KG1 (cell line): ENCODE data around the gene DOCK3.
"Not testable (repeated sequence)": the region's sequence is repeated elsewhere in the genome, so short reads cannot be mapped to it uniquely, and the experiment has no call there.

ENCODE experiments used
- DNase-seq: peaks from one replicate; lab custom pipeline; 2025; lab: John Stamatoyannopoulos, UW

The DOCK3 gene

DNA sequence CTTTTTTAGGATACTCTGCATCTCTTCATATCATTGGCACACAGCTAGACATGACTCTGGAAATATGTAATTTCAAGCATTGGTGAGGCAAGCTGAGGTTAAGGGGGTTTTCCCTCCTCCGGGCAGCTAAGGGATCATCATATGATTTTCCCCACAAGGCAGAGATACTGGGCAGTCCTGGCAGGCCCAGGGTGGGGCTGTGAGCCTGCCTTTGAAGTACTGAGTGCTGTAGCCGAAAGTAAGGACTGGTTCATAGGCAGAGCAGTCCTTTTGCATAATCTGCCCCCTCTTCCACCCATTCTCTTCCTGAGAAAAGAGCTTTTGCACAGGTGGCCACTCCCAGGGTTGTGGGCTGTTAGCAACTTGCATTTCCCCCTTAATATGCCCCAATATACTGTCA, 541.6 kb downstream of the DOCK3 start:
- DNase-seq = no peak

DNA sequence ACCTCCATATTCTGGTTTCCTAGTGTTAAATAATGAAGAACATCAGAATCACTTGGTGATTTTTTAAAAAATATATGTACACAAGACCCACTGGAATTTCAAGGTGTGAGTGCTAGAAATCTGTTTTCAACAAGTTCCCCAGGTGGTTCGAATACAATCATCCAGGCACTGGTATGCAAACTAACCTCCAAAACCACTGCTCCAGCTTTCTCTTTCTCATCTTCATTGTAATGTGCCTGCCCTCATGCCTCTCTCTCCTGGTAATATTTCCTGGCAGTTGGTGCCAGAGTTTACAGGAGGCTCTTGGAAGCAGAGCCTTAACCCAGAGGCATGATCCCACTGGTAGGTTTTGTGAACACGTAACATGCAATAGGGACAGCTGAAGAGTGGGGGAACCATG, 547.2 kb downstream of the DOCK3 start:
- no peak for DNase-seq

DNA sequence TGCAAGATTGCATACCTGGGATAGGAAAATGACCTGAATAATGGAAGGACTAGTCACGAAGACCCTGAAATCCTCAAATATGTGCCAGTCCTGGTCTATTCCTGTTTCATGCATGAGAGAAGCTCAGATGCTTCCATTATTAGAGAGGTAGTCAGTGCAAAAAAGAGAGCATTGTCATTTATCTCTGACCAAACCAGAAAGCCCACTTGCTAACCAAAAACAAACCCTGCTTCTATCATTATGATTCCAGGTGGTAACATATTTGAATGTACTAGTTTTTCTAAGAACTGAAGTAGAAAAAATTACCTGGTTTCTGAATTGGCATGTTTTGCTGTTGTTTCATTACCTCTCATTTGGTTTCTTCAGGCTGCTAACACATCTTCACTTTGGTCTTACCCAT, 549.6 kb downstream of the DOCK3 start:
- no peak for DNase-seq

DNA sequence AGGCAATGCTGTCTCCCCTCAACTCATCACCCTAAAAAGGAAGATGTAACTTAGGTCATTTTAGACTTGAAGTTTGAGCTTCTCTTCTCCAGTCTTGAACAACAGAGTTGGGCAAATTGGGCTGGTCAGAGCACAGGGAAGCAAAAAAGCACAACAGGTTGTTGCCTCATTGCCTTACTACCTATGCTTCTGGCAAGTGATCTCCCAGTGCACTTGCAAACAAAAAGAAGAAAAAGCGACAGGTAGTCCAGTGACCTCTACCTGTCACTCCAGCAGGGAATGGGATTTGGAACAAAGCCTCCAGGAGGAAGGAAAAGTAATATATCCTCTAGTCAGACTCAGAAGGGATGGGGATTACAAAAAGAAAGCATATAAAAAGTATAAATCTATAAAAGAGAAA, 550.1 kb downstream of the DOCK3 start:
- DNase-seq = no peak

DNA sequence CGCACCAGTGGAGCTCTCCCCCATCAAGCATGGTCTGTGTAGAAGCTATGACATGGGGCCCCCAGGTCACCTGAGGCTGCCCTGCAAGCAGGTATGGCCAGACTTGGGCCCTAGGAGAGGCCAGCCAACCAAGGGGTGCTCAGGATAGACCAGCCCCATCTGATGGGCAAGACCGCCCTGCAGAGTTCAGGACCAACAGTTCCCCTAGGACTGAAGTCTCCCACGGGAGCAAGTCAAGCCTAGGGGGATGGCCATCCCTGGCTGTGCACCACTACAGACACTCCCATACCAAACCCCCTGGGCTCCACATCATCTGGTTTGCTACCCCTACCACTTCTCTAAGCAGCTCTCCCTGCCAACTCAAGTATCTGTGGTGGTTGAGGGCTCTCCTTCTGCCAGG, 568.2 kb downstream of the DOCK3 start:
- no peak for DNase-seq

DNA sequence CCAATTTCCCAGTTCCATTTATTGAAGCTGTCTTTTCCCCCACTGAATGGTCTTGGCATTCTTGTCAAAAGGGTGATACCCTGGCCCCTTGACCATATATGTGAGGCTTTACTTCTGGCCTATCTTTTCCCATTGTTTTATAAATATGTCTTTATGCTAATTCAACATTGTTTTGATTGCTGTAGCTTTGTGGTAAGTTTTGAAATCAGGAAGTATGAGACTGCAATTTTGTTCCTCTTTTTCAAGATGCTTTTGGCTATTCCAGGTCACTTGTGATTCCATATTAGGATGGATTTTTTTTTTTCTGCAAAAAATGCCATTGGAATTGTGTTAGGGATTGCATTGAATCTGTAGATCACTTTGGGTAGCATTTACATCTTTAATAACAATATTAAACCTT, 569.2 kb downstream of the DOCK3 start:
- no peak for DNase-seq

DNA sequence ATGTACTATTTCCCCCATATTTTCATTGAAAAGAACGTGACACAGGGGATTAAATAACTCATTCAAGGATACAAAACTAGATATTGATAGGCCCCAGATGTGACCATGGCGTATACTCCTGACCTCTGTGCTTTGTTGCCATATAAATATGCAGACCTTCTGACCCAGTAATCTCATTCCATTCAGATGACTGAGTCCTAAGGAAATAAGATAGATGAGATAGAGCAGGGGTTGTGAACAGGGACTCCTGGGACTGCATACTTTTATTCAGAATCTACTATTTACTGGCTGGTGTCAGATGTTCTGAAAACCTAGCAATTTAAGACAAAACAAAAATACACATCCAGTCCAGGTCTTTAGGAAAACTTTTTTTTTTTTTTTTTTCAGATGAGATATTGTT, 571.1 kb downstream of the DOCK3 start:
- no peak for DNase-seq

DNA sequence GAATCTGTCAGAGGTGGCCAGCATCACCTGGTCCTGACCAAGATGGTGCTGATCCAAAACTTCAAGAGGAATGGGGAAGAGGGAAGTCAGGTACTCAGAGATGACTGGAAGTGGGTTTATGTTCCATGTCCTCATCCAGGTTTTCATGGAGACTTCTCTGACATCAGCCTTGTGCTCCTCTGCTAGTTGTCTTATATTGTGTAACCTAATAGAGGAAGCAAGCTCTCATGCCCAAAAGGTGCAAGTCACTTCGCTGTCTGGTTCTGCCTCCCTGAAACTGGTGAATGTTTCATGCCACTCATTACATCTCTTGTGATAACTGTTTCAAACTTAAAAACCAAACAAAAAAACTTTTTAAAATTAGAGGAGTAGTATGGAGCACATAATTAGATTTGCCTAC, 583.1 kb downstream of the DOCK3 start:
- no peak for DNase-seq

DNA sequence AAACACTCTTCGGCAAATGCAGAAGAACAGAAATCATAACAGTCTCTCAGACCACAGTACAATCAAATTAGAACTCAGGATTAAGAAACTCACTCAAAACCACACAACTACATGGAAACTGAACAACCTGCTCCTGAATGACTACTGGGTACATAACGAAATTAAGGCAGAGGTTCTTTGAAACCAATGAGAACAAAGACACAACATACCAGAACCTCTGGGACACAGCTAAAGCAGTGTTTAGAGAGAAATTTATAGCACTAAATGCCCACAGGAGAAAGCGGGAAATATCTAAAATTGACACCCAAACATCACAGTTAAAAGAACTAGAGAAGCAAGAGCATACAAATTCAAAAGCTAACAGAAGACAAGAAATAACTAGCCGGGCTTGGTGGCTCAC, 589.4 kb downstream of the DOCK3 start:
- not testable (repeated sequence) for DNase-seq

DNA sequence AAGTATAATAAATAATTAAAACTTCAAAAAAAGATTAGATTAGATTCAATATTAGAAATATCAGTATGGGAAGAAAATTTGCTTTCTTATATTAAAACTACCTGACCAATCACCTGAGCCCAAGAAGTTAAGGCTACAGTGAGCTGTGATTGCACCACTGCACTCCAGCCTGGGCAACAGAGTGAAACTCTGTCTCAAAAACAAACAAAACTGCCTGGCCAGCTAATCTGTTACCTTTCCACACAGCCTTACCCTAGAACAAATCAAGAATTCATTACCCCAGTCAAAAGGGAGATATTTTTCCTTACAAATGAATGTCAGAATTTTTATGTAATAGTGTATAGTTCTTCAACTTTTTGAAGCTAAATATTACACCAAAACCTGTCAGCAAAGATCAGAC, 593.4 kb downstream of the DOCK3 start:
- DNase-seq = no peak

DNA sequence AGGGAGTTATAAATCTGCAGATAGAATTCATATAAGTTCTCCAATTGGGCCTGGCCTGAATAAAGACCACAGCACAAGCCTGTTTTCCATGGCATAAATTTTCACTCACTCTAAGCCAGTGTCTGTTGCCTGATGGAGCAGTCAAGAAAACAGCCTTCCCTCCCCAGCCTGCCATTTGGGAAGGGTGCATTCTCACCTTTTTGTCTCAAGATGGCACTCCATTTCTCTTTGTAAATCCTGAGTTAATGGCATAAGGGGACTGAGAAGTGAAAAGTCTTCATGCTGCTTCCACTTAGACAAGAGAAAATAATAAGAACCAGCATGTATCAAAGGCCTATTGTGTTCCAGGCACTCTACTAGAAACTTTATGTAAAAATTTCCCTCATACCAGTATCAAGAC, 594.7 kb downstream of the DOCK3 start:
- no peak for DNase-seq

DNA sequence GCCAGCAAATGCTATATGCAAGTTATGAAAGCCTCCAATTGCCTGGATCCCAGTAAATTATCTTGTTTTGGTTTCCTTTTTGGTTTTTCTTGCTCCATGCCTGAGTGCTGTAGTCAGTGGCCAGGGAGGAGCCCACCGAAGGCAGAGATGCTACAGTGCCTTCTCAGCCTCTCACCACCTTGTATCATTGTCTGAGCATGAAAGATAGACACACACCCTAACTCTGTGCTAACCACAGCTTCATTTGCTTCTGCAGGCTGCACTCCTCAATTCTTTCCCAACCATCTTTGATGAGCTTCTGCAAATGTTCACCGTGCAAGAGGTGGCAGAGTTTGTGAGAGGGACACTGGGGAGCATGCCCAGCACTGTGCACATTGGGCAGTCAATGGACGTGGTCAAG, 595.8 kb downstream of the DOCK3 start:
- DNase-seq = no peak

DNA sequence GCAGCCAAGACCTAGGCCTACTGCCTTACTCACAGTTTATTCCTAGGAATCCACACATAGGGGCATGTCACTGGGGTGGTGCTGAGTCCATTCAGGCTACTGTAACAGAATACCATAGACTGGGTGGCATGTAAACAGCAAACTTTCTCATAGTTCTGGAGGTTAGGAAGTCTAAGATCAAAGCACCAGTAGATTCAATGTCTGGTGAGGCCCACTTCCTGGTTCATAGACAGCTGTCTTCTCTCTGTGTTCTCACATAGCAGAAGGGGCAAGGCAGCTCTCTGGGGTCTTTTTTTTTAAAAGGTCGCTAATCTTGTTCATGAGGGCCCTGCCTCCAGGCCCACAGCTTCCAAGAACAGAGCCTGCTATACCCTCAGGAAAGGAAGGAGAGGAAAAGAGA, 596.4 kb downstream of the DOCK3 start:
- no peak for DNase-seq

DNA sequence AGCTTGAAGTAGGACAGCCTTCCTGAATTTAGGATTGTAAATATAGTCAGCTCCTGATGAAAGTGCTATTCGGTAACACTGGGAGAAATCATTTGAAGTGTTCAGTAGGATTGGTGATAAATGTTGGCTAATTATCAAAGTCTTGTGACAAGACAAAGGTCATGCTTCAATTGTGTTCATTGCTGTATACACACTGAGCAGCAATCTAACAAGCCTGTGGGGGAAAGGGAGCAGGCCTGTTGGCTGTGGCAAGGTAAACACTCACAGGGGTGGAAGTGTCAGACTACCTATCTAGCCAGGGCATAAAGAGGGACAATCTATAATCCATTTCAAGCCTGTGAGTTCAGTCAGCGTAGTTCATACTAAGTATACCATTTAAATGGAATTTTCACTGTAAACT, 599.3 kb downstream of the DOCK3 start:
- no peak for DNase-seq

DNA sequence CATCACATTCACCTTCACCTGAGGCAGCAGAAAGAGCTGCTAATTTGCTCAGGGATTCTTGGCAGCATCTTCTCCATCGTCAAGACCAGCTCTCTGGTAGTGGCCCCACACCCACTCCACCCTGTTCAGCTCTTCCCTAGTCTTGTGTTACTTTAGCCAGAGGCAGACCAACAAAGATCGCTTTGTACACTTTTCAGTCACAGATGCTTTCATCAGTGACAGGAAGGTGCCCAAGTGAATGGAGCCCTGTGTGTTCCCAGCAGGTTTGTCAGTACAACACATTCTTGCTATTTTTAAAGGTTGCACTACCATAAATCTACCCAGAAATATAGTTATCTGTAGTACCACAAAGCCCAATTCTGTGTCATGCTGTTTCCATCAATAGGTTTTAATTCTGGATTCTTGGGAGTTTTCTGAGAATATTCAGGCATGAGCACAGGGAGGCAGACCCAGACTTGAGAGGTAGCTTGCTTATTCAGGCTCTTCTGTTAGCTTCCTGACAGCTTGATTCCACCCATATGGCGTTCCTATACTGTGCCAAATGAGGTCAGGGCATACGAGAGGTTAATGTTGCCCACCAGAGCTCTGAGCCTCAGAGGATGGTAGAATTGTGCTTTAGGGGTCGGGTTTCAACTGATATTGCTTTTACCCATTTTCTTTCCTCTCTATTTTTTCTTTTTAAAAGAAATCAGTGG, 600.5 kb downstream of the DOCK3 start:
- DNase-seq = no peak

DNA sequence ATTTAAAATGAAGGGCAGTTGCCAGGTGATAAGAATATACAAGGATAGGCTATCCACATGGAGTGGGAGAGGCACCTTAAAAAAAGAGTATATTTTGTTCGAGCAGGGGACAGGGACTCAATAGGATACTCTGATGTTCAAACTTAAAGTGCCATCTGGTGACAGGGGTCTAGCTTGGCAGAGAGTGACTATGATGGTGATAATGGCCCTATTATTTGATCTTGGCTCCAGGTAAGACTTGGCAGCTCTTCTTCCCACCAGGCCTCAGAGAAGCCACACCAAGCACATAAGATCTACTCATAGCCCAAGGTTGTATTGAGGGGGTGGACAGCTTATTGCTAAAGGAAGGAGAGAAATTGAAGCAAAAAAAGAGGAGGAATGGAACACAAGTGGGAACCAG, 601.3 kb downstream of the DOCK3 start:
- no peak for DNase-seq

DNA sequence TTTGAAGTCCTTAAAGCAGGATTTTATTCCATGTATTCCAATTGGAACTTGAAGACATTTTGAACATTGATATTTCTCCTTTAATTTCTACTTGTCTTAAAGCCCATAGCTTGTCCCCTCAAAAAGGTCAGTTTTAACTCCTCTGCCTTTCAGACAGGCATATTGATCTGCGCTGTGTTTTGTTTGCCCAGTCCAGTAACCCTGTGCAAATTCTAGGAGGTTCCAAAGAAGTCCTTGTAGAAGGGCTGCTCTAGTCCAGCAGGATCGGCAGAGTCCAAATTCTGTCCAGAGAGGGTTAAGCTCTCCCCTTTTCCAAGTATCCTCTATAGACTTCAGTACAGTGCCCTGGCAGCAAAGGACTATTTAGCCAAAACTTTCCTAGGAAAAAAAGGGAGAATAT, 604.7 kb downstream of the DOCK3 start:
- no peak for DNase-seq

DNA sequence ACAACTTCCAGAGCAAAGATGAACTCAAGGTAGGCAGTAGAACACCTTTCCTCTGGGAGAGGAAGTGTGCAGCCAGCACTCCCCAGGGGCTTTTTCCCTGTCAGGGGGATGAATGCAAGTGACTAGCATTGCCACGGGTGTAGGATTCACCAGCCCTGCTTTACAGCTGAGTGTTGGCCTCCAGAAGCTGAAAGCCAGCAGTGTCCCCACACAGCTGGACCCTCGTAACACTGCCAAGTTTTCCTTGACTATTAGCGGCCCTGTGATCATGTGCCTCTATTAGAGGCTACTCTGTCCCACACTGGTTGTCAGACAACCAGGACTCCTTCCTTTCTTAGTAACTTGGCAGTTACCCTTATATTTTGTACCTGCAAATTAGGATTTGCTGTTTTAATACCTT, 605.4 kb downstream of the DOCK3 start:
- DNase-seq = no peak

DNA sequence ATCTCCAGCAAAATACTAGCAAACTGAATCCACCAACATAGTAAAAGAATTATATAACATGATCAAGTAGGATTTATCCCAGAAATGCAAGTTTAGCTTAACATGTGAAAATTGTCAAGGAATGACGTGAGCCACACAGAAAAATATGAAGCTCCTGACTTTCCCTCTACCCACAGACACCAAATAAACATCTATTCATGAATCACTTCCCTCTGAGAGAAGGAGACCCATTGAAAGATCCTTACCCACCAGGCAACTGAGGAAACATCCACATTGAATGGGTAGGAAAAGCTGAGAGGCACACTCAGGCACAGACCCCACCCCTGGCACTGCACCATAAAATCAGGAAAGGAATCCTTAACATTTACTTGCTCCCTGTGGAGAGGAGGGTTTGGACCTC, 608.2 kb downstream of the DOCK3 start:
- no peak for DNase-seq

DNA sequence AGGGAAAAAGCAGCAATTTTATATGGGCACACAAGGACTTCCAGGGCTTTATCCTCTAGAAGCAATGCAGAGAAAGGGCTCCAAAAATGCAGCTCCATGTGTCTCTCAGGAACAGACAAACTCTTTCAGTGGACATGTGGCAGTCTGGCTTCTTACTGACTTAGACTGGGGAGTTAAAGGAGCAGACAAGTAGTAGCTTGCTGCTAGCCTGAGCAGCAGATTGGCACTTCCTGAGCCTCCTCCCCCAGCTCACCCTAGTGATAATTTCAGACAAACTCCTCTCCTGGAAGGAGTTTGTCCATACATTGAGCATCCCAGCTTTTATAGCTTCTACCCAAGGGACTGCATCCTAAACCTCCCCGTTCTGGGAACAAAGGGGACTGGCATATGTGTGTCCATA, 608.7 kb downstream of the DOCK3 start:
- DNase-seq = no peak

DNA sequence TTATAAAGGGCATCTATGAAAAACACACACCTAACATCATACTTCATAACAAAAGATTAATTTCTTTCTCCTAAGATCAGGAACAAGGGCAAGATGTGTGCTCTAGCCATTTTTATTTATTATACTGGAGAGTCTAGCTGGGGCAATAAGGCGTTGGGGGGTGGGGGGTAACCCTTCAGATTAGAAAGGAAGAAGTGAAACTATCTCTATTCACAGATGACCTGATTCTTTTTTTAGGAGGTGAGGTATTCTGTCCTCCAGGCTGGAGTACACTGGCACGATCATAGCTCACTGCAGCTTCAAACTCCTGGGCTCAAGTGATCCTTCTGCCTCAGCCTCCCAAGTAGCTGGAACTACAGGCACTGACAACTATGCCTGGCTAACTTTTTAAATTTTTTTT, 620.9 kb downstream of the DOCK3 start:
- no peak for DNase-seq

DNA sequence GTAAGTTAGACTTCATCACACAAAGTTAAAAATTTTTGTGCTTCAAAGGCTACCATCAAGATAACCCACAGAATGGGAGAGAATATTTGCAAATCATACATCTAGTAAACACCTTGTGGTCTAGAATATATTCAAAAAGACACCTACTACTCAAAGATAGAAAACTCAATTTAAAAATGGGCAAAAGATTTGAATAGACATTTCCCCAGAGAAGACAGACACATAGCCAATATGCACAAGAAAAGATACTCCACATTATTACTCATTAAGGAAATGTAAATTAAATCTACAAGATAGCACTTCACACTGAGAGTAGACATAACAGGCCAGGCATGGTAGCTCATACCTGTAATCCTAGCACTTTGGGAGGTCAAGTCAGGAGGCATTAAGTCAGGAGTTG, 622.6 kb downstream of the DOCK3 start:
- no peak for DNase-seq

DNA sequence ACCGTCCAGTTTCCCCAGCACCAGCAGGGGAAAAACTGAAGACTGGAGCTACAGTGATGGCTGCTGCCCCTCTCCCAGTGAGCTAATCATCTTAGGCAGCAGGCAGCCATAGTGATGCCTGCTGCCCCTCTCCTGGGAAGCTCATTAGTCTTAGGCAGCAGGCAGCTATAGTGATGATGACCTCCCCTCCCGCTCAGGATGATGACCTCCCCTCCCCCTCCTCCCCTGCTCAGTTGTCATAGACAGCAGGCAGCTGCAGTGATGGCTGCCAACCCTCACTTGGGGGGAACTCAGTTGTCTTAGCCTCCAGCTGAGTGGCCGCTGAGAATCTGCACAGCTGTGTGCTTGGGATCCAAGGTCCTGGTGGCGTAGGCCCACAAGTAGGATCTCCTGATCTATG, 629.5 kb downstream of the DOCK3 start:
- no peak for DNase-seq

DNA sequence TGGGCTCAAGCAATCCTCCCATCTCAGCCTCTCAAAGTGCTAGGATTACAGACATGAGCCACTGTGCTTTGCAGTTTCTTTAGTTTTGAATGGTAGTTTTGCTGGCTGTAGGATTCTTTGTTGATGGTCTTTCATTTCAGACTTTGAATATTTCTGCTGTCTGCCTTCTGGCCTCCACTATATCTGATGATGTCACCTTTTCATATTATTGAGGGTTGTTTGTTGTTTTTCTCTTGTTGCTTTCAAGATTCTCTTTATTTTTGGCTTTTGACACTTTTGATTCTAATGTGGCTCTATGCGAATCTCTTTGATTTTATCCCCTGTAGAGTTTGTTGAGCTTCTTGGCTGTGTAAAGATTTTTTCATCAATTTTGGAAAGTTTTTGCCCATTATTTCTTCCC, 631.4 kb downstream of the DOCK3 start:
- DNase-seq = no peak

DNA sequence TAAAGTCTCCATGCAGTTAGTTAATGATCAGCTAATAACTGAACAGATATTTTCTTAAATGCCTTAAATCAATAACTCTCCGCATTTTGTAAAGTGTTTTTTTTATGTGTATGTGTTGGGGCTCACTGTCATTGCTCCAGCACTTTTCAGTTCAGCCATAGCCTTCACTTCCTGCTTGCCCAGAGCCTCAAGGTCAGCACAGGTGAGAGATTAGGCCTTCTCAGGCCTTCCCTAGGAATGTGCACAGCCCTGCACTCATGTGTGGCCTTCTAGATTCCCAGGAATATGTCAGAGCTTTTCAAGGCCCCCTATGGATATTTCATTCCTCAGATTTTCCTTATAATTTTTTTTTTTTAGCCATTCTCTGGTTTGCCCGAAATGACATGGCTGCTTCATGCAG, 632.7 kb downstream of the DOCK3 start:
- DNase-seq = no peak
